Right renal cortex interstitium (tissue), 3 donors: ENCODE data around the gene LAMTOR1. TPM values are rescaled to one million over a fixed set of nuclear protein-coding genes. Genes with fewer than 3 reads are reported as not detected.
A peak's percentile ranks its signal among the peaks of the same experiment; 100 is the strongest.

Experiments used
- DNase-seq, 3 donors: peaks; one replicate each; pipeline ENCODE4 v3.0.0-alpha.2; 2013; ENCODE audit warnings: low read depth in 3 of 3, low spot score in 2 of 3
- polyA plus RNA-seq, 3 donors: library from polyadenylated mRNA; unstranded; fragments of 120-200 nt; gene quantifications; one replicate each; pipeline ENCODE4 v1.2.1, GENCODE V29; 2013; ENCODE audit not compliant: insufficient read length in 3 of 3

Gene LAMTOR1
- polyA plus RNA-seq, 3 donors, result 108 to 125 (median 118) TPM

DNA sequence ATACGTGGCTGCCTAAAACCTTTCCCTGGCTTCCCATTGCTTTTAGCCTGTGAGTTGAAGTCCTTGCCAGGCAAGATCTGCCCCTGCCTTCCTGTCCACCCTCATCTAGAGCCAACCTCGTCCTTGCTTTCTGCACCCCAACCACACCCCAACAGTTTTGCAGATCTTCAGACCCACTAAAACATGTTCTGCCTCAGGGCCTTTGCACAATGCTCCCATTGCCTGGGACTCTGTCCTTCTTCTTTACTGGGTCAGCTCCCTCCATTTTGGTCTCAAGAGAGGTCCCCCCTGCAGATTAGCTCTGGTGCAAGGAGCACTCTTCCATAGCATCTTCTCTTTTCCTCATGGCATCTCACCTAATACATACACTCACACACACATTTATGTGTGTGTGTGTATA, 17.8 kb upstream of the LAMTOR1 start:
- no peak for DNase-seq

GRCh38 chr11:72119198-72119597, 16.1 kb upstream of the LAMTOR1 start:
- no peak for DNase-seq

DNA sequence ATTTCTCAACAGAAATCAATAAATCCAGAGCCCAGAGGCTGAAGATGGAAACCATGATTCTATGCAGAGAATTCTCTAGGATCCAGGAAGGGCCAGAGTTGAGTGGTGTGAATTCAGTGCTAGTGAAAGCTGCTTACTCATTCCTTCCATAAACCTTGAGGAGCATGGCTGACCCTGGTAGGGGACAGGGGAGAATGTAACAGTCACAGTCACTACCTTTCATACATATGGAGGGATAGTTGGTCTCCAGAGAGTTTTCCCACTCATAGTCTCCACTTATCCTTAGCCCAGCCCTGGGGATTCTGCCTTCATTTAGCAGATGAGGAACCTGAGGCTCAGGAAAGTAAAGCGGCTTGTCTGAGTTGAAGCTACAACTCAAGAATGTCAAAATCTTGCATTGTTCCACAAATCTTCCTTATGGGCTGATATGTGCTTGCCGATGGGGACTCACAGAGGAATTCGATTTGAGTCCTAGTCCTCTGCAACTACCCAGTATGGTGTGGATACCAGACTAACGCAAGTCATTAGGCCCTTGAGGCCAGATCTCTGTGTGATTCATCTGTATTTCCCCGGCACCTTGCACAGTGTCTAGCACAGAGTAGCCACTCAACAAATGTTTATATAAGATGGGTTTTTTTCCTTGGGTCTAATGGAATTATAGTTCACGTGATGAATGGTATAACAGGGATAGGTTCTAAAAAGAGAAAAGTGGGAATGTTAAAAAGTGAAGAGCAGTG, 13.1 kb upstream of the LAMTOR1 start:
- no peak for DNase-seq

DNA sequence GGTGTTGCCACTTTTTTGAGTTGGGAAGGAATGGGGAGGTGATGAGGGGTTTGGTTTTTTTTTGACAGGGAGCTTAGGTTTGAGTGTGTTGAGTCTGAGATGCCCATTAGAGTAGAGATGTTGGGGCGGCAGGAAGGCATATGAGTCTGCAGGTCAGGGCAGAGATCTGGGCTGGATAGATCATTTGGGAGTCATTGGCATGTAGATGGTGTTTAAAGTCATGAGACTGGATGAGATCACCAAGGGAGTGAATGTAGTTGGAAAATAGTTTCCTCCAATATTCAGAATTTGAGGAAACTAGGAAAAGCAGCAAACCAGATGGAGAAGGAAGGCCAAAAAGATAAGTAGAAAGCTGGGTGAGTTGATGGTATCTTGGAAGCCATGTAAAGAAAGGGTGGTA, 11.5 kb upstream of the LAMTOR1 start:
- DNase-seq, result no peak

- no peak for DNase-seq
These were observed 10.1 kb upstream of the LAMTOR1 start for GRCh38 chr11:72112978-72113808.

- DNase-seq, result peak; percentile 99 to 100 (median 100)
These were observed 9.3 kb upstream of the LAMTOR1 start, which contains the start of gene ANAPC15 for GRCh38 chr11:72112143-72112977. TSS of gene ANAPC15 (minus strand) at chr11:72112695. CDS start at chr11:72111276, 1,419 bp downstream.

DNA sequence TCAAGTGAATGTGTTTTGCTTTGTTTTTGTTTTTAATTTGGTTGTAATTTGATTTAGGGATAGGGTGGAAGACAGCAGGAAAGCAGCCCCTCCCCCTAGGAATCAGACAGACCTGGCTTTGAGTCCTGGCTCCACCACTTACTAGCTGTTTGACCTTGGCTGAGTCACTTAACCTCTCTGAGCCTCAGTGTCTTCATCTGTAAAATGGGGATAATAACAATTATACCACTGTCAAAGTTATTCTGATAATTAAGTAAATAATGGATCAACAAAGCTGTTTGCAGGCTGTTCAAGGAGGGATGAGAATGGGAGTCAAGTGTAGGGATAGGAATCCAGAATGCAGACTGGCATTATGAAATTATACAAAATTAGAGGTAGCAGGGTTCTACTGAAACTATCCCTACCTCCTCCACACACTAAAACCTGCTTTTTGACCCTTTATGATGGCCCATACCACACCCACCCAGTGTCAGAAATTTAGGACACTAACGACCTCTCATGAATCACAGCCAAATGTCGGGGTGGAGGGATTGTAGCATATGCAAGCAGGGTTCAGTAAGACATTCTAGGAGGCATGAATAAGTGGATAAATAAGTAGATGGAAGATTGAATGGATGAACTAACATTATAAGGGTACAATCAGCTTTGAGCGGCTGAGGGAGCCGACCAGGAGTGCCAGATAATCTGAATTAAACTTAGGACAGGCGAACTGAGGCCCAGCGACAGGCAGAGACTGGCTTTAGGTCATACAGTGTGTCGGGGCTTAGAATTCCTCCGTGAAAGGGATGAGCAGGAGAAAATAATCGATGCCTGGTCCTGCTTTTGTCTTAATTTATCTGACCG, 8.4 kb upstream of the LAMTOR1 start:
- DNase-seq, result no peak

DNA sequence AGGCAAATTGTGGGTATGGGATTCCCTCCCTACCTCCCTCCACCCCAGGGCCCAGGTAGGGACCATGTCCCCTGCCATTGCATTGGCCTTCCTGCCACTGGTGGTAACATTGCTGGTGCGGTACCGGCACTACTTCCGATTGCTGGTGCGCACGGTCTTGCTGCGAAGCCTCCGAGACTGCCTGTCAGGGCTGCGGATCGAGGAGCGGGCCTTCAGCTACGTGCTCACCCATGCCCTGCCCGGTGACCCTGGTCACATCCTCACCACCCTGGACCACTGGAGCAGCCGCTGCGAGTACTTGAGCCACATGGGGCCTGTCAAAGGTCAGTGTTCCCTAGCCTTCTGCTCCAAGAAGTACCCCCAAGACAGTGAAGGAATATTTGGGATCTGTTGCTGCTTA, 2.8 kb upstream of the LAMTOR1 start, which contains the start of gene TOMT:
TSS of gene TOMT (plus strand) at position 37 of the 400 bp plus-strand sequence. CDS start at position 65, 28 bp downstream.
- no peak for DNase-seq

DNA sequence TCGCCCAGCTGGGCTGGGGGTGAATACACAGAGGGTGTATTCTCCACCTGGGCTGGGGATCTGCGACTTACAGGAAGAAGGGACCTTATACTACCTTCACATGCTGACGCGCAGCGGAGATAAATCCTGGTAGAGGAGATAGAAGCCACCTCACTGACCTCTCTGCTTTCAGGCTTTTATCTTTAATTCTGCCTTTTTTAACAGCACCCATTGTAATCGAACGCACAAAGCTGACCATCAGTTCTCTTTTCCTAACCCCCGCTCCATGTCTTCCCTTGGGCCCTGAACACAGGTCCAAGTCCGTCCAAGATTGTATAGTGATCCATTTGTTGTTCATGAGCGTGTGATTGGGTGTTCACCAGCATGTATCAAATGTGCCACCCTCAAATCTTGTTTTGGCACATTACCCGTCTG, 664 bp upstream of the LAMTOR1 start:
- no peak for DNase-seq

DNA sequence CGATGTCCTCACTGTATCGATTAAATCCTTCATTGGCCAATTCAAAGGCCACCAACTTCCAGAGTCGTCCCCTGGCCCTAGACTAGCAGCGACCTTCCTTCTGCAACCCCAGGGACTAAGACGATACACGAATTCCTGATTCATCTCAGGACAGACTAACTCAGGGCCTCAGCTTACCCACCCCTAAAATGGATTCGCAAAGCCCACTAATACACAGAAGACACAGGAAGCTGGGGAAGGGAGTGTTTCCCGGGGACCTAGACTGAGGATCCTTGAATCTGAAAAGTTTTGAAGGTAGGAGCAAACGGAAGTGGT, 509 bp downstream of the LAMTOR1 start:
- no peak for DNase-seq

DNA sequence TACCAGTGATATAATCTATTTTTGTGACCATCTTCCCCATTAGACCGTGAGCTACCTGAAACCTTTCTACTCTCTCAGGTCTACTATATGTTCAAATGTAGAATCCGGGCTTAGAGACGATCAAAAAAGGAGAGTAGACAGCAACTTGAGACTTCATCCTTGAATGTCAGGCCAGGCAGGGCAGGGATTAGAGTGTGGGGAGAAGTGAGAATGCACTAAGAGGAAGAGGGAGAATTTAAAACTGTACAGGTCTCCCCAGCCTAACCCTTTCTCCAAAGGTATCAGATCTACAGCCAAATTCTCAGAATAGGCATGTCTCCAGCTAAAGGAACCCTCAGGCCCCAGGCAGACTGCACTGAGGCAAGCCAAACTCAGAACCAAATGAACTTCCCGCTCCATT, 935 bp downstream of the LAMTOR1 start:
- DNase-seq, result no peak

GRCh38 chr11:72100462-72100861, 2.6 kb downstream of the LAMTOR1 start:
- no peak for DNase-seq

GRCh38 chr11:72100009-72100408, 3.1 kb downstream of the LAMTOR1 start:
- DNase-seq, result no peak

GRCh38 chr11:72098741-72099140, 4.4 kb downstream of the LAMTOR1 start:
- no peak for DNase-seq

GRCh38 chr11:72091292-72091691, 11.8 kb downstream of the LAMTOR1 start:
- DNase-seq, result peak in 1 of 3 donors; percentile 51

- no peak for DNase-seq
These were observed 14.9 kb downstream of the LAMTOR1 start for GRCh38 chr11:72088076-72088808.

- DNase-seq, result no peak
These were observed 17.3 kb downstream of the LAMTOR1 start for GRCh38 chr11:72085621-72086351.

GRCh38 chr11:72084965-72085364, 18.1 kb downstream of the LAMTOR1 start:
- DNase-seq, result no peak

GRCh38 chr11:72084076-72084475, 19.0 kb downstream of the LAMTOR1 start:
- no peak for DNase-seq
